HuH-7.5 (cell line): ENCODE data around the gene CDK11B.
A peak's percentile ranks its signal among the peaks of the same experiment; 100 is the strongest.

Experiments
- DNase-seq: peaks from one replicate; pipeline ENCODE4 v3.0.0; 2011; ENCODE audit warnings: low spot score

CDK11B gene

GRCh38 chr1:1627261-1627828 lies 31.5 kb downstream of the CDK11B start:
- DNase-seq = no peak

- DNase-seq = no peak
These were observed 32.3 kb downstream of the CDK11B start for GRCh38 chr1:1626207-1627141.

- DNase-seq = no peak
These were observed 33.0 kb downstream of the CDK11B start for GRCh38 chr1:1625824-1626206.

- no peak for DNase-seq
These were observed 33.4 kb downstream of the CDK11B start for GRCh38 chr1:1625404-1625775.

GRCh38 chr1:1624443-1625403 lies 34.1 kb downstream of the CDK11B start:
- no peak for DNase-seq

GRCh38 chr1:1623631-1624442 lies 35.0 kb downstream of the CDK11B start:
- DNase-seq = no peak

GRCh38 chr1:1623181-1623630 lies 35.6 kb downstream of the CDK11B start:
- no peak for DNase-seq

- DNase-seq = no peak
These were observed 36.1 kb downstream of the CDK11B start for GRCh38 chr1:1622788-1623094.

GRCh38 chr1:1622010-1622787 lies 36.6 kb downstream of the CDK11B start:
- DNase-seq = no peak

GRCh38 chr1:1621173-1622009 lies 37.4 kb downstream of the CDK11B start:
- no peak for DNase-seq

- no peak for DNase-seq
These were observed 38.2 kb downstream of the CDK11B start for GRCh38 chr1:1620433-1621139.

- no peak for DNase-seq
These were observed 38.9 kb downstream of the CDK11B start for GRCh38 chr1:1619917-1620361.

GRCh38 chr1:1618396-1619068 lies 40.3 kb downstream of the CDK11B start:
- DNase-seq = no peak

- no peak for DNase-seq
These were observed 40.9 kb downstream of the CDK11B start for GRCh38 chr1:1617925-1618324.

- no peak for DNase-seq
These were observed 41.3 kb downstream of the CDK11B start for GRCh38 chr1:1617516-1617915.

GRCh38 chr1:1616838-1617237 lies 42.0 kb downstream of the CDK11B start:
- no peak for DNase-seq

- DNase-seq = peak; percentile 73
These were observed 42.6 kb downstream of the CDK11B start for GRCh38 chr1:1616045-1616790.
